ENCODE results near the gene MAP7D2. TPM values are rescaled to one million over a fixed set of nuclear protein-coding genes. Genes with fewer than 3 reads are reported as not detected.
A peak's percentile ranks its signal among the peaks of the same experiment; 100 is the strongest.

Gene MAP7D2
- total RNA-seq, 1 donor from 2014 or later, result 0.22 TPM

DNA sequence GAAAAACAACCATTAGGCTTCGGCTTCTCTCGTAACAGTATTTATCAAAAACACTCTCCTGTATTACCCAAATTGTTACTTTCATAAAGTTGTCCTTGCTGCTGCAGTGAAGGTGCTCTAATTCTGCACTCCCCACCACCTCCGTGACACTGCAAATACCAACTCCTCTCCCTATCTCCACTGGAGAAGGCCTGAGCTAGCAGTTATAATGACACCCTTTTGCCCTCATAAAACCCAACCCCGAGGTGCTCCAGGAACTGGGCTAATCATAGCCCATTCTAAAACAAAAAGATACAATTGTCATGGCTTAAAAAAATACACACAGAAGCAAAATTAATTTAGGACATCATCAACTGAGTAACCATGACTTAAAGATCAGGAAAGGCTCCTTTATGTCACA is 59.2 kb downstream of the MAP7D2 start:
- intact Hi-C loops (cut with DNase I), result loop anchor here (2.0 kb wide), 1 partner anchor 49 kb away; no protein-coding TSS in a partner anchor
- DNase-seq (ENCODE audit: low spot score) (no peak), ATAC-seq (no peak)

DNA sequence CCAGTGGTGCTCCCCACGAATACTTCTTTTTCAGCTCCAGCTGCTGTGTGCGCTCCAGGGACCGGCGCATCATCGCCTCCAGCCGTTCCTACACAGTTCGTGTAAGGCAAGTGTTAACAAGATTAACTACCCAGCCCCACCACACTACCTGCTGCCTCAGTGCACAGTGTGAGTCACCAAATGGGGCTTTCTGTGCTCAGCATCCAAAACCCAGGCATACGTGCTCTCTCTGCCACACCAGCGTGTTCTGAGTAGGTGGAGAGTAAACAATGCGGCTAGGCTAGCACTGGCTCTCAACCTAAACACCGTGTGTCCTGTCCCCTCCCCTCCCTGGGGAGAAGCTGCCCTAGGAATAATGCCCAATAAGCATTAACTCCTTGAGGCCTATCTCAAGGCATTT is 60.0 kb downstream of the MAP7D2 start:
- ATAC-seq (no peak), DNase-seq (ENCODE audit: low spot score) (no peak)
- intact Hi-C loops (cut with DNase I), result loop anchor here (2.0 kb wide), 1 partner anchor 48 kb away; no protein-coding TSS in a partner anchor

DNA sequence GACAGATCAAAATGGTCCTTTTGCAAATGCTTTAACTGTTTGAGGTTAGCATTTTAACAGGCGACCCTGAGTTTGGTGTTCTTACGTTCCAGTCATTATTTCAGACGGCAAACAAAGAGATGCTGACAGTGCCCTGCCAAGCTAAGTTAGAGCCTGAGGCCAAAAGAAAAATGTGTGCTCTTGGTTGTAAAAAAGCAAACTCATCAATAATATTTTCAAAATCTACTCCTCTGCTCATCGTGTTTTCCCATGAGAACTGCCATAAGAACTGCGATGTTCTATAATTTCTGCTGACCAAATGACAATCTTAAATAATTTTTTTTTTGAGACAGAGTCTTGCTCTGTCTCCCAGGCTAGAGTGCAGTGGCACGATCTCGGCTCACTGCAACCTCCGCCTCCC is 63.2 kb downstream of the MAP7D2 start:
- DNase-seq (ENCODE audit: low spot score) (no peak), ATAC-seq (no peak)
- intact Hi-C loops (cut with DNase I), result no loop called here

GRCh38 chrX:20046864-20047263 is 69.8 kb downstream of the MAP7D2 start:
- no peak for ATAC-seq
- DNase-seq (ENCODE audit: low spot score), result no peak
- intact Hi-C loops (cut with DNase I), result no loop called here

DNA sequence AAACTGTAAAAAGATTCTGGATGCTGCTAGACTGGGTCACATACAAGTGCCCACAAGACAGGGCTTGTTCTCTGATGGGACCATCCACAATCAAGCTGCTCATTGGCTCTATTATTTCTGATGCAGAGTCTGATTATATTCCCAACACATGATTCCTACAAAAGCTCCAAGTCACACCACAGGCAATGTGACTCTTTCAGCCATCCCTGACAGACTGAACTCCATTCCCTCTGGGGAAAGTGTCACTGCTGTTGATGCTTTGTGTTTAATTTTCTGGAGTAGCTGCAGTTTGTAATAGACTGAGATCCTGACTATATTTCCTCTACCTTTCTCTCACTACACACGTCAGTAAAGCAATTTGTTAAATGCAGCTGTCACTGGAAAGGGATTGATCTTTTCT is 70.5 kb downstream of the MAP7D2 start:
- ATAC-seq (no peak), DNase-seq (ENCODE audit: low spot score) (no peak)
- intact Hi-C loops (cut with DNase I), result no loop called here

DNA sequence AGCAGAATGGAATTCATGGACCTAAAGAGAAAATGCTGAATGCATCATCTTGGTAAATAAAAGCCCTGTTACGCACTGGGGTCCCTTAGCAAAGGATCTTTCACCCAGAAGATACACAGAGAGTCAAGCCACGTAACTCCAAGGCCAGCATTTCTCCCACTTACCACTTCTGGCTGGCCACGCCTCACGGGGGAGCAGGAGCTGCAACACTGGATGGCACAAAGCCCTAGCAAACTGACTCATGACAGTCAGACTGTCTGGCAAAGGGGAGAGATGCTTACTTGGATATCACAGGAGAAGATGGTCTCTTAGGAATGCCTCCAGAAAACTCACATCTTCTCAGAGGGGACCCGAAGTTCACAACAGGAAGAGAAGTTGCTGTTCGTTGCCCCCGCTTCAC is 74.5 kb downstream of the MAP7D2 start:
- intact Hi-C loops (cut with DNase I), result no loop called here
- DNase-seq (ENCODE audit: low spot score) (no peak), ATAC-seq (no peak)

- intact Hi-C loops (cut with DNase I), result no loop called here
- no peak for DNase-seq (ENCODE audit: low spot score)
- no peak for ATAC-seq
Measured at GRCh38 chrX:20038966-20039365, 77.7 kb downstream of the MAP7D2 start.

DNA sequence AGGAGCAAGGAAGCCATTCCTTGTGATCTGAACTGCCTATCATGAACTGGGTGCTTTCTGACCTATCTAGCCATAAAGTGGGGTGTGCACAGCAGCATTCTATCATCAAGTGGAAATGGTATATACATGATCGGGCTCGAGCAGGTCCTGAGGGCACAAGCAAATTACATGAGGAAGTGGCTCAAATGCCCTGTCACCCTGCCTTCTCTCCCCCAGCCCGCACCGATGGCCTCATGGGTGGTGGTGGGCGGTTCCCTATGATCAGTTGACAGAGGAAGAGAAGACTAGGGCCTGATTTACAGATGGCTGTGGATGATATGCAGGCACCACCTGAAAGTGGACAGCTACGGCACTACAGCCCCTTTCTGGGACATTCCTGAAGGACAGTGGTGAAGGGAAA is 79.5 kb downstream of the MAP7D2 start:
- DNase-seq (ENCODE audit: low spot score), result no peak
- intact Hi-C loops (cut with DNase I), result no loop called here
- no peak for ATAC-seq

- intact Hi-C loops (cut with DNase I), result no loop called here
- DNase-seq (ENCODE audit: low spot score) (no peak), ATAC-seq (no peak)
Measured at GRCh38 chrX:20032201-20032600, 84.5 kb downstream of the MAP7D2 start.

- no peak for DNase-seq (ENCODE audit: low spot score)
- intact Hi-C loops (cut with DNase I), result no loop called here
- no peak for ATAC-seq
Measured at GRCh38 chrX:20029728-20030127, 87.0 kb downstream of the MAP7D2 start.

DNA sequence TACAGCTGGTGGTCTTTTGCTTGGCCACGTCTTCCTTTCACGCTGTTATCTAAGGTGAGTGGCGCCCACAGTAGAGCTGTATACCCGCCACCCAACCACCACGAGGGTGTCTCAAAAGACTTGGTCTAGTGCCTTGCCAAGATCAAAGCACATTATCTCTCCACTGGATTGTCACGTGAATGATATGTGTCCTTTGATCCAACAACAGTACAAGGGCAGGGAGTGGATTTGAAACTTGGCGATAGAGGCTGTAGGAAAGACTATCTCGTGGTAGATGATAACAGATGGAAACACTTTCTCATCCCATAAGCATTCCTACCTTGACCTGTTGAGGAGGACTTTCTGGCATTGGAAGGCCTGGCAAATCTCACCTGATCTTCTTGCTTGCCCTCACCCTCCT is 88.1 kb downstream of the MAP7D2 start:
- ATAC-seq, result no peak
- no peak for DNase-seq (ENCODE audit: low spot score)
- intact Hi-C loops (cut with DNase I), result no loop called here

DNA sequence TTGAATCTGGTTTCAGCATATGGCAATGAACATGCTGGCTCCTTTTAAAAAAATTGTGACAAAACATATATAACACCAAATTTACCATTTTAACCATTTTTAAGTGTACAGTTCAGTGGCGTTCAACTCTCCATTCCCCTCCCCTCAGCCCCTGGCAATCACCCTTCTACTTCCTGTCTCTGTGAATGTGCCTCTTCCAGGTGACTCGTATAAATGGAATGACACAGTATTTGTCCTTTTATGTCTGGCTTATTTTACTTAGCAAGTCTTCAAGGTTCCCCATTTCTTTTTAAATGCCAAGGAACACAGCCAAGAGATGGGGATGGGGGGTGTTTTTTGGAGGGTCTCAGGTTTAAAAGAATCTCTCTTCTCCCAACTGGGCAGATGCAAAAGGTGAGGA is 90.4 kb downstream of the MAP7D2 start:
- no peak for DNase-seq (ENCODE audit: low spot score)
- intact Hi-C loops (cut with DNase I), result no loop called here
- no peak for ATAC-seq

DNA sequence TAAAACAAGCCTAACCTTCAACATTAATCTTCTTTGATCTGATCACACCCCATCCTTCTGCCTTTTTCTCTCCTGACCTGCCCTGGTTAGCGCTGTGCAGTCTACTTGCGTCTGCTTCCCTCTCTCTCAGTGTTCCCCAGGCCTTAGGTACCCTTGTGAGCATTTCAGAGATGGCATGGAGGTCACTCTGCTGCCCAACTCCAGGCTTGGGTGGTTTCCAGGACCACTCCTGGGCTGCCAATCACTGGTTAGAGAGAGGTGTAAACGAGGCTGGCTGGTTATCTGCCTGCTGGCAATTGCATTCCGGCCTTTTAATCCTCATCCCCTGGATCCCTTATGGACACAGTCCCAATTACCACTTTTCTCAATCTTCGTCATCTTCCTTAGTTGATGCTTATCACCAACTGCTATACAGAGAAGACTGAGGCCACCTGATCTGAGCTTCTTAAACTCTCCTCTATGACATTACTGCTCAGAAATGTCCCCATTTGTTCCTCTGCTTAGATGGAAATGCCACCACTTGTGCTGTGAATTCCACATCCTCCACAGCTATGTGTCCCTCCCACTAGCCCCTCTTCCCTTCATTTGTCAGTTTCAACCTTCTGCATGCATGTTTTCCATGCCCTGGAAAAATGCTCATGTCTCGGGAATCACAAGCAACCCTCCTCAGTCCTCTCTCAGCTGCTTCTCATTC is 96.9 kb downstream of the MAP7D2 start:
- ATAC-seq (no peak), DNase-seq (ENCODE audit: low spot score) (no peak)
- intact Hi-C loops (cut with DNase I), result no loop called here

DNA sequence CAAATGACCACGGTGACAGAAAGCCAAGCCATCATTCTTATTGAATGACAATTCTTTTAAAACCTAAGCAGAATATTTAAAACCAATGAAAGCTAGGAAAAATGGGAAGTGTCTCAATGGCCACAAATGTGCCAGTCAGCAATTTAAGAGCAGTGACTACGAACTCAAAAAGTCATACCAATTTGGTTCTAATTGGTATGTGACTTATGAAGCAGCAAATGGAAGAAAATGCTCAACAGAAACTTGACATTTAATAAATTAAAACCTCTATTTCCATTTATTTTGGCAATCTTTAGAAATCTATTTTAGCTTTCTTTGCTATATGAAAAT is 100.1 kb downstream of the MAP7D2 start:
- intact Hi-C loops (cut with DNase I), result no loop called here
- ATAC-seq (no peak), DNase-seq (ENCODE audit: low spot score) (no peak)

GRCh38 chrX:20015945-20016615 is 100.6 kb downstream of the MAP7D2 start:
- ATAC-seq, result no peak
- intact Hi-C loops (cut with DNase I), result no loop called here
- DNase-seq (ENCODE audit: low spot score), result no peak

DNA sequence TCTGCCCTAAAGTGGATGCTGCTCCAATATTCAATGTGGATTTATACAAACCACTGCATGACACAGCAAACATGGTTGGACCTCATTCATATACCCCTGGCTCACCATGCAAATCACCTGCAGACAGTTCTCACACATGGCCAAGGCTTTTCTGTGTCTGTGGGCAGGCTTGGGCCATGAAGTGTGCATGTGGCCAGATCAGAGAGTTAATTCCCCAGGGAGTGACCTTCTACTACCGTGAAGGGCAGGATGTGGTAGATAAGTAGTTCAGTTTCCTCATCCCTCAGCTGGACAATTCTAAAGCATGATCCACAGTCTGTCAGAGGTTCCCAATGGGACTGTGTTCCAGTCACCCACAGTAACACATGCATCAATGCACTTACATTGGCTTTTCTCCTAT is 101.3 kb downstream of the MAP7D2 start:
- intact Hi-C loops (cut with DNase I), result no loop called here
- ATAC-seq, result no peak

DNA sequence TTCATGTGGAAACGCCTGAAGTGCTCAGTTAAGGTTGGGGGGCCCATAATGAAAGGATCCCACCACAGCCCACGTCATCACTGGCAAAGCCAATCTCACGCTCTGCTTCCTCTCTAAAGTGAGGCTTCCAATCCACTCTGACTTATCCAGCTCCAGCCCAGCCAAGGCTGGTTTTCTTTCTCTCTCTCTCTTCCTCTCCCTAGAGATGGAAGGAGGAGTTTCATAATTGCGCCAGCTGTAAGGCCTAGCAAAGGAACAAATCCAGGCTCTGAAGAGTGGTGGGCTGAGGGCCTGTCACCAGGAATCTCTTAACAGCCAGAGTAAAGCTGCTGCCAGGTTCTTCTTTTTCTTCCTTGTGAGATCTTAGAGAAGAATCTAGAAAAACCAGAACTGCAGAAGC is 105.1 kb downstream of the MAP7D2 start:
- intact Hi-C loops (cut with DNase I), result no loop called here
- DNase-seq (ENCODE audit: low spot score), result no peak

More for the DNA sequence above, 101.3 kb downstream of the MAP7D2 start:
- no peak for DNase-seq (ENCODE audit: low spot score)

GRCh38 chrX:20007962-20008622 is 108.6 kb downstream of the MAP7D2 start:
- DNase-seq (ENCODE audit: low spot score), result no peak
- intact Hi-C loops (cut with DNase I), result loop anchor here (2.0 kb wide), 1 partner anchor 49 kb away; no protein-coding TSS in a partner anchor
- ATAC-seq, result no peak

More for the DNA sequence above, 105.1 kb downstream of the MAP7D2 start:
- peak; percentile 63 for ATAC-seq

- intact Hi-C loops (cut with DNase I), result no loop called here
- DNase-seq (ENCODE audit: low spot score) (no peak), ATAC-seq (no peak)
Measured at GRCh38 chrX:20005883-20006282, 110.8 kb downstream of the MAP7D2 start.

DNA sequence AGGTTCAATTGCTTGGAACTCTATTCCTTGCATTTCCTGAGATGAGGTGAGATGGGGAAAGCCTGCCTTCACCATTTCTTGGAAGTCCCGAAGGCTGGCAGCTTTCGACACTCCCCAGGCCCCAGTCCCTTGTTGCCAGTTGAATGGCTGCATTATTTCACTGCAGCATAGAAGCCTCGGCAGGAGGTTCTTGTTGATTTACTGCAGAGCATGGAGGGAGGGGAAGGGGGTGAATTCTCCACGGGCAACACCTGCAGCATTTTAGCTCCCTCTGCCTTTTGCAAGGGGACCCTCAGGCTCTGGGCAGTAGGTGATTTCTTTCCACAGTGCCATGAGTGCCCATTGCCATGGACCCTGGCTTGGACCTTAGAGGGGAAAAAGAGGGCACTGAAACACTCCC is 115.1 kb downstream of the MAP7D2 start:
- no peak for ATAC-seq
- intact Hi-C loops (cut with DNase I), result no loop called here
- DNase-seq (ENCODE audit: low spot score), result no peak
